NCI-H1930 (cell line): ENCODE results near the gene LILRA1.
"Not testable (repeated sequence)": the region's sequence is repeated elsewhere in the genome, so short reads cannot be mapped to it uniquely, and the experiment has no call there.

ENCODE experiments used
- DNase-seq, 2 experiments: peaks; one replicate each; lab custom pipeline; 2025; lab: John Stamatoyannopoulos, UW

Gene LILRA1

DNA sequence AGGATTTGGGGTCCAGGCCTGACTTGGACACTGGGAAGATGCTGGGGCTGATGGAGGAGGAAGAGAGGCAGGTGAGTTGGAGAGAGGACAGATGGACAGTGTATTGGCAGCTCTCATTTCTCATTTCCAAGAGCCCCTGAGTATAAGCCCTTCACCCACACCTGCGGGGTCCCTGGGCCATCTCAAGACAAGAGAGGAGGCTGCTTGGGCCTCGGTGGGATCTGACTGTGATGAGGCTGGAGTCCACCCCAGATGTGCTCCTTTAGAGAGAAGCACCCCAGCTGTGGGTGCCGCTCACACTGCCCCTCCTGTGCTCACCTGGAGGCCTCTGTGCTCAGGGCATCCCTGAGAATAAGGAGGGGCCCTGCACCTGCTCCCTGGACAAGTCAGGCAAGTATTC is 16.1 kb upstream of the LILRA1 start:
- no peak for DNase-seq

GRCh38 chr19:54578268-54578667 is 15.2 kb upstream of the LILRA1 start:
- DNase-seq, result not testable (repeated sequence)

DNA sequence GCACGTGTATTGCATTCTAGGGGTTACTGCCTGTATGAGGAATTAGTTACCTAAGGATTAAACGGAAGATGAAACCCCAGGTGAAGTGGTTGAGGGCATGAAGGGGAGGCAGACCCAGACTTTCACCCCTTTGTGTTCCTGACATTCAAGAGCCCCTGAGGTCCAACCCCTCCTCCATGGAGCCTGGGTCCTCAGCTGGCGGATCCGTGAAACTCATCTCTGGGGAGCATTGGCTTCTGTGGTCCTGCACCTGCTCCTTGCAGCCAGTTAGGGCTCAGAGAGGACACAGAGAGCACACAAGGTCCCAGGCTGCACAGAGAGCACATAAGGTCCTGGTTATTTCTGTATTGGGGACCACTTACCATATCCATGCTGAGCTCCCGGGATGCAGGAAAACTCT is 7.0 kb upstream of the LILRA1 start:
- no peak for DNase-seq

- DNase-seq, result no peak
Measured at GRCh38 chr19:54587026-54587425, 6.4 kb upstream of the LILRA1 start.

DNA sequence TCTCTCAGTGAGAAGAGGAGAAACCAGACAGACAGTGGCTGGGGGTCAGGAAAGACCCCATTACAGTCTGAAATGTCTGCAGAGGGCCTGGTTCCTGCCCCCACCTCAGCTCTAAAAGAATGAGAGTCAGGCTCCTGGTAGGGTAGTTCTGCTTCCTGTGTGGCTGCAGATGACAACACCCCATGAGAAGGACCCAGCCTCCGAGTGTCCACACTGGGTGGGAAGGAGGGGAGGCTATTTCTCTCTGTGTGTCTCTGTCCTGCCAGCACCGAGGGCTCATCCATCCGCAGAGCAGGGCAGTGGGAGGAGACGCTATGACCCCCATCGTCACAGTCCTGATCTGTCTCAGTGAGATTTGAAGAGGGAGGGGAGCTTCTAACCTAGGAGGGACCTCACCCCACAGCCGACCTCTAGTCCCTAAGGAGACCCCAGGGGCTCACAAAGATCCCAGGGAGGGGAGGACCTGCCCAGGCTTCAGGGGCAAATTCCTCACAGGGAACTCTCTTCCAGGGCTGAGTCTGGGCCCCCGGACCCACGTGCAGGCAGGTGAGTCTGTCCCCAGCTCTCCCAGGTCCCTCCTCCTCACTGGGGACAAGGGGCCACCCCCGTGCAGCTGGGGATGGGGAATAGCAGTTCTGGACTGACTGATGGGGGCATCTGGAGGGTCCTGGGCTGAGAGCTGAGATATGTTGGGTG is 647 bp downstream of the LILRA1 start:
- not testable (repeated sequence) for DNase-seq

DNA sequence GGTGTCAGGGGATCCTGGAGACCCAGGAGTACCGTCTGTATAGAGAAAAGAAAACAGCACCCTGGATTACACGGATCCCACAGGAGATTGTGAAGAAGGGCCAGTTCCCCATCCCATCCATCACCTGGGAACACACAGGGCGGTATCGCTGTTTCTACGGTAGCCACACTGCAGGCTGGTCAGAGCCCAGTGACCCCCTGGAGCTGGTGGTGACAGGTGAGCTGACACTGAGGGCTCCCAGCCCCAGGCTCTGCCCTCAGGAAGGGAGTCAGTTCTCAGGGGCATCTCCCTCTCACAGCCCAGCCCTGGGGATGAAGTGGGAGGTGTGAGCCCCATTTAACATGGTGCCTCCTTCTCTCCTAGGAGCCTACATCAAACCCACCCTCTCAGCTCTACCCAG is 1.3 kb downstream of the LILRA1 start:
- no peak for DNase-seq

DNA sequence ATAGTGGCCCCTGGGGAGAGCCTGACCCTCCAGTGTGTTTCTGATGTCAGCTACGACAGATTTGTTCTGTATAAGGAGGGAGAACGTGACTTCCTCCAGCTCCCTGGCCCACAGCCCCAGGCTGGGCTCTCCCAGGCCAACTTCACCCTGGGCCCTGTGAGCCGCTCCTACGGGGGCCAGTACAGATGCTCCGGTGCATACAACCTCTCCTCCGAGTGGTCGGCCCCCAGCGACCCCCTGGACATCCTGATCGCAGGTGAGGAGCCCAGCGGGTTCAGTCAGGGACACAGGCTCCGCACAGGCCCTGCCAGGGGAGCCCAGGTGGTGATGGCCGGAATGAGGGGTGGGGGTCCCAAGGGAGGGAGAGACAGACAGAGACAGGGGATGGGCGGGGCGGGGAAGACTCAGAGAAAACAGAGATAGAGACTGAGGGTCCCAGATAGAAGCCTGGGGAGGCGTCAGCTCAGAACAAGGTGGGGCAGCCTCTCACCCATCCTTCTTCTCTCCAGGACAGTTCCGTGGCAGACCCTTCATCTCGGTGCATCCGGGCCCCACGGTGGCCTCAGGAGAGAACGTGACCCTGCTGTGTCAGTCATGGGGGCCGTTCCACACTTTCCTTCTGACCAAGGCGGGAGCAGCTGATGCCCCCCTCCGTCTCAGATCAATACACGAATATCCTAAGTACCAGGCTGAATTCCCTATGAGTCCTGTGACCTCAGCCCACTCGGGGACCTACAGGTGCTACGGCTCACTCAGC is 2.4 kb downstream of the LILRA1 start:
- DNase-seq, result not testable (repeated sequence)

GRCh38 chr19:54600212-54600611 is 6.8 kb downstream of the LILRA1 start:
- DNase-seq, result no peak

- DNase-seq, result no peak
Measured at GRCh38 chr19:54606230-54606629, 12.8 kb downstream of the LILRA1 start.

GRCh38 chr19:54606891-54607784 is 13.7 kb downstream of the LILRA1 start:
- no peak for DNase-seq

GRCh38 chr19:54607785-54608150 is 14.3 kb downstream of the LILRA1 start:
- DNase-seq, result no peak

- no peak for DNase-seq
Measured at GRCh38 chr19:54608205-54608604, 14.8 kb downstream of the LILRA1 start.

DNA sequence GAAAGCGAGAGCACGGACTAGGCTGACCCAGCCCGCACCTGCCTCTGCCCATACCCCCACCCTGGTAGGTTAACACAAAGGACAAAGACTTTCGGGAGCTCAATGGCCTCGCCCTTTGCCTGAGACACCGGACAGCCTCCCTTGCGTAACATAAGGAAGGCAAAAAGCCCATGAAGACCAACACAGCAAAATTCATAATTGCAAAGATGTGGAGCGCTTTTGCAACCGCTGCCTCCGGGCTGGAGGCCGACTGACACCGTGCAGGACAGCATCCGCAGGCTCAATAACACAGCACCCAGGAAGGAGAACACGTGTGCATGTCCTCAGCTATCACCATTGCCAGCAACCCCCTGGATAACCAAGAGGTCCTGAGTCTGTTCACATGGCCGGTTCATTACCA is 15.4 kb downstream of the LILRA1 start:
- no peak for DNase-seq

- DNase-seq, result no peak
Measured at GRCh38 chr19:54609356-54609791, 15.9 kb downstream of the LILRA1 start.

- no peak for DNase-seq
Measured at GRCh38 chr19:54612428-54612827, 19.0 kb downstream of the LILRA1 start.

DNA sequence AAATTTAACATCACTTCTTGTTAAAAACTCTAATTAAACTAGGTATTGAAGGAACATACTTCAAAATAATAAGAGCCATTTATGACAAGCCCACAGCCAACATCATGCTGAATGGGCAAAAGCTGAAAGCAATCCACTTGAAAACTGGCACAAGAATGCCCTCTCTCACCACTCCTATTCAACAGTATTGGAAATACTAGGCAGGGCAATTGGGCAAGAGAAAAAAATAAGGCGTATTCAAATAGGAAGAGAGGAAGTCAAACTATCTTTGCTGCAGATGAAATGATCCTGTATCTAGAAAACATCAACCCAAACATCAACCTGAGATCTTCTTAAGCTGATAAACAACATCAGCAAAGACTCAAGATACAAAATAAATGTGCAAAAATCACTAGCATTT is 21.3 kb downstream of the LILRA1 start:
- no peak for DNase-seq

GRCh38 chr19:54616057-54616456 is 22.6 kb downstream of the LILRA1 start:
- DNase-seq, result no peak

GRCh38 chr19:54616821-54617560 is 23.6 kb downstream of the LILRA1 start:
- DNase-seq, result no peak

DNA sequence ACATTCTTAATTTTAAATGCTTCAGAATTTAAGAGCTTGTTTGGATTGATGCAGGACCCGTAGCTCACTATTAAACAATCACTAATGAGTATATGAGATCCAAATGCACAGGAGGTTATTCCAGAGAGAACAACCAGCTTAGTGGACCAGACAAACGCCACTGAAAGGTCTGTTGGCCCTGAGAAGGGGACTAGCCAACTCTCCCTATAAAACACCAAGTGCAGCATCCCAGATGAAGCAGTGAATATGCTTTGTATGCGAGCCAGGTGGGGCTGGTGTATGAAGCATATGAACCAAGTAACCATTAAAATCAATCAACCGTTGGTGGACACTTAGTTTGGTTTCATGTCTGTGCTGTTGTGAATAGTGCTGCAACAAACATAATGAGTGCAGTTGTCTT is 27.0 kb downstream of the LILRA1 start:
- DNase-seq, result no peak

- no peak for DNase-seq
Measured at GRCh38 chr19:54622431-54622830, 29.0 kb downstream of the LILRA1 start.

GRCh38 chr19:54624234-54624633 is 30.8 kb downstream of the LILRA1 start:
- DNase-seq, result not testable (repeated sequence)
